Left cardiac atrium (tissue), 4 donors: ENCODE results near the gene IL36RN. TPM values are rescaled to one million over a fixed set of nuclear protein-coding genes. Genes with fewer than 3 reads are reported as not detected.

Source experiments
- ATAC-seq, 2 donors: fragments of 200-7000 bp; cut with Tn5 transposase; one replicate each; pipeline ENCODE4 v1.9.1; 2020; ENCODE audit warnings: mild to moderate bottlenecking in 2 of 2, moderate library complexity in 2 of 2
- DNase-seq: peaks from one replicate; pipeline ENCODE4 v3.0.0-alpha.2; 2020
- intact Hi-C, 2 donors: fragments of 100-400 bp; cut with DNase I; formaldehyde crosslinking; loops; one replicate each; pipeline versions ENCODE4 v1.14.1 to v1.15.1; 2022 to 2023
- total RNA-seq, 2 donors: library from RNA; stranded (reverse); fragmentation: NEBNext Ultra II Directional; extraction: Animal tissue kit (Norgen Biotek cat#: 25700); gene quantifications; one replicate each; pipeline ENCODE4 v1.2.1, GENCODE V29; 2021
- donor health status: DM: no; HTN: yes; CAD: no.
- donor health status: DM: no; HTN: yes; CAD: no; lungs with severe emphysema.
- donor health status: DM: yes; HTN: yes; CAD: no.
- donor health status: Dilated cardiomyopathy.

IL36RN gene
- total RNA-seq, 2 donors from 2014 or later, result not detected

GRCh38 chr2:113069676-113070605, 10.9 kb downstream of the IL36RN start:
- DNase-seq (no peak), ATAC-seq (no peak)
- intact Hi-C loops, result no loop called here

GRCh38 chr2:113070606-113070975, 11.6 kb downstream of the IL36RN start:
- intact Hi-C loops, result no loop called here
- DNase-seq (no peak), ATAC-seq (no peak)

DNA sequence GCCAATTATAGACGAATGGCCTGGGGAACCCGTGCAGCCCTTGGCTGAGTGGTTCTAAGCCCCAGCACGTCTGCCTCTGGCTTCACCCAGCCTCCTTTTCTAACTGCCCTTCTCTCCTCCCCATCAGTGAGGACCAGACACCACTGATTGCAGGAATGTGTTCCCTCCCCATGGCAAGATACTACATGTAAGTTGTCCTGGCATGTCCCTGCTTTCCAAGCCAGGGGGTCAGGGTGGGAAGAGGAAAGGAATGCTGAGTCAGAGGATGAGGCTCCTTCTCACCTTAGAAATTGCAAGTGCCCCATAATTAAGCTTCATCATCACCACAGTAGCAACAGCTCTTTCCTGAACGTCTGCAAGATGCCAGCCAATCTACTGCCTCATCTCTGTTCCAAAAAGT, 13.6 kb downstream of the IL36RN start:
- intact Hi-C loops, result no loop called here
- DNase-seq (no peak), ATAC-seq (no peak)

GRCh38 chr2:113073325-113073834, 14.4 kb downstream of the IL36RN start:
- DNase-seq (no peak), ATAC-seq (no peak)
- intact Hi-C loops, result no loop called here

DNA sequence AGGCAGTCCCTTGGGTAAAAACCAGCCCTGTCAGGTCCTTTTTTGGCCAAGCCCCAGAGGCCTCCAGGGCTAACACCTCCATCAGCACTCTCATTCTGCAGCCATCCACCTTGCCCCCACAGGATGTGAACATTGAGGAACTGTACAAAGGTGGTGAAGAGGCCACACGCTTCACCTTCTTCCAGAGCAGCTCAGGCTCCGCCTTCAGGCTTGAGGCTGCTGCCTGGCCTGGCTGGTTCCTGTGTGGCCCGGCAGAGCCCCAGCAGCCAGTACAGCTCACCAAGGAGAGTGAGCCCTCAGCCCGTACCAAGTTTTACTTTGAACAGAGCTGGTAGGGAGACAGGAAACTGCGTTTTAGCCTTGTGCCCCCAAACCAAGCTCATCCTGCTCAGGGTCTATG, 16.0 kb downstream of the IL36RN start:
- ATAC-seq (no peak), DNase-seq (no peak)
- intact Hi-C loops, result no loop called here

- no peak for ATAC-seq
- no peak for DNase-seq
- intact Hi-C loops, result no loop called here
Observed at GRCh38 chr2:113075600-113075999, 16.6 kb downstream of the IL36RN start.

- no peak for DNase-seq
- ATAC-seq, result no peak
- intact Hi-C loops, result no loop called here
Observed at GRCh38 chr2:113076954-113077669, 18.1 kb downstream of the IL36RN start.

- ATAC-seq (peak in 1 of 2 donors; percentile 46), DNase-seq (no peak)
- intact Hi-C loops, result no loop called here
Observed at GRCh38 chr2:113077921-113078320, 18.9 kb downstream of the IL36RN start.

GRCh38 chr2:113078350-113078839, 19.4 kb downstream of the IL36RN start:
- peak; percentile 48 to 76 for ATAC-seq
- intact Hi-C loops, result no loop called here
- no peak for DNase-seq

- intact Hi-C loops, result no loop called here
- ATAC-seq (no peak), DNase-seq (no peak)
Observed at GRCh38 chr2:113079131-113079530, 20.1 kb downstream of the IL36RN start.

DNA sequence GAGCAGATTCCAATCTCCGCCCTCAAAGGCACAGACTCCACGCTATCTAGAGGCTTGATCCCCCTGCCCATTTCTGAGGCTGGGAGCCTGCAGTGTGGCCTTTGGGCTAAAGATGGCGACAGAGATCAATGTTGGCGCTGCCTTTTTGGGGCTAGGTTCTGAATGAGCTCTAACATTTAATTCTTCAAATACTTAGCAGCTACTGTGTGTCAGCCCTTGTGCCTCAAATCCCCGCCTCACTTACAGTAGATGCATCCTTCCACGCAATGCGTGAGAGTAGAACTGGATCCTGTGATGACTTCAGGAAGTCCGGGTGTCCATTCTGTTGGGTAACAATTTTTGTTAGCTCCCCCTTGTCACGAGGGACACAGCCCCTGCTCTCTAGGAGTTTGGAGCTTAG, 21.1 kb downstream of the IL36RN start:
- intact Hi-C loops, result loop anchor here in 1 of 2 donors (5.0 kb wide), 1 partner anchor 122 kb away; no protein-coding TSS in a partner anchor
- DNase-seq (no peak), ATAC-seq (peak; percentile 41 to 42)

GRCh38 chr2:113081488-113082210, 22.7 kb downstream of the IL36RN start:
- no peak for DNase-seq
- no peak for ATAC-seq
- intact Hi-C loops, result loop anchor here in 1 of 2 donors (5.0 kb wide), 1 partner anchor 121 kb away; no protein-coding TSS in a partner anchor

- DNase-seq (no peak), ATAC-seq (no peak)
- intact Hi-C loops, result loop anchor here in 1 of 2 donors (5.0 kb wide), 1 partner anchor 119 kb away; no protein-coding TSS in a partner anchor
Observed at GRCh38 chr2:113083296-113083695, 24.3 kb downstream of the IL36RN start.

- ATAC-seq (no peak), DNase-seq (no peak)
- intact Hi-C loops, result loop anchor here in 1 of 2 donors (5.0 kb wide), 1 partner anchor 118 kb away; no protein-coding TSS in a partner anchor
Observed at GRCh38 chr2:113084249-113085000, 25.4 kb downstream of the IL36RN start.

DNA sequence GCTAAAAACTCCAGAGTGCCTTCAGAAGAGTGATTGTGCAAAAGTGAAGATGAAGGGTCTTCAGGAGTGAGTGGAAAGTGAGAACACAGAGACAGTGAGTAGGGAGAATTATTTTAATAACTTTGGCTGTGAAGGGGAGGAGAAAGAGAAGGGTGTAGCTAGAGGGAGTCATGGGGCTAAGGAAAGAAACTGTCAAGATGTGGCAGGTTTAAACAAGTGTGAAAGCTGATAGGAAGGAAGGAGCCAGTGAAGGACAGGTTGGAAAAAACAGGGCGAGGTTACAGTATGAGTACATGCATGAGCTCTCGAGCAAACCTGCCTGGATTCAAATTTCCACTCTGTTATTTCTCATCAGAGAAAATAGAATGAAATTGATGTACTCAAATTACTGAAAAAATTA, 26.5 kb downstream of the IL36RN start:
- no peak for ATAC-seq
- intact Hi-C loops, result no loop called here
- DNase-seq, result no peak

DNA sequence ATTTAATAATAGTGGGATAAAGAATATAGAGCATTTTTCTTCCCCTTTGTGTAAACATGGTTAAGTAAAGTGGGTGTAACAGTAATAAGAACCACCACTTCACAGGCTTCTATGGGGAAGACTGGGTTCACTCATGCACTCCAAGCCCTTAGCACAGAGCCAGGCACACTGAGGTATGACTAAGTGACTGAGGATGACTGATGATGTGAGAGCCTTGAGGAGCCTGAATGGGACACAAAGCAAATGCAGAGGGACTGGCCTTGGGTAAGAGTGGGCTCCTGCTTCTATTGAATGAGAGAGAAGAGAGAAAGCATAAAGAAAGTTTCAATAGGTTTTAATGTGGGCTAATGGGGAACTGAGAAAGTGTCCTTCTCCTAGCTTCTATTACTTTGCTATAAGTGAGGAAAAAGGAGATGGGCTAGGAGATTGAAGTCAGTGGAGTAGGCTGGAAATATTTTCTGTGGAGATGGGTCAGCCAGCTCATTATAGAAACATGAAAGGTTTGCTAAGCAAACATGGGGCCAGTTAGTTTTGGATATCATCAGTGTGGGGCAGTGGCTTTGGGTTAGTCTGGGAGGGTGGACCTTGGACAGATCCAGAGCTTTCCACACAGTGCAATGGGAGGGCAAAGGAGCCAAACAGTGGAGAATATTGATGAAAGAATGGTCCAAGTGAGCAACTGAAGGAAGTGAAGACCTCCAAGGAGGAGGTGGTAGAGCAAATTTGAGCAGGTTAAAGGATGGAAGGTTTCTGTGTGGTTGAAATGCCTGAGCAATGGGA, 29.4 kb downstream of the IL36RN start:
- intact Hi-C loops, result no loop called here

GRCh38 chr2:113089916-113090315, 30.9 kb downstream of the IL36RN start:
- intact Hi-C loops, result no loop called here

More for the DNA sequence above, 29.4 kb downstream of the IL36RN start:
- ATAC-seq (no peak), DNase-seq (no peak)

More at GRCh38 chr2:113089916-113090315, 30.9 kb downstream of the IL36RN start:
- no peak for ATAC-seq
- DNase-seq, result no peak
